ENCODE measurements around the gene TRAIP.

The TRAIP gene

DNA sequence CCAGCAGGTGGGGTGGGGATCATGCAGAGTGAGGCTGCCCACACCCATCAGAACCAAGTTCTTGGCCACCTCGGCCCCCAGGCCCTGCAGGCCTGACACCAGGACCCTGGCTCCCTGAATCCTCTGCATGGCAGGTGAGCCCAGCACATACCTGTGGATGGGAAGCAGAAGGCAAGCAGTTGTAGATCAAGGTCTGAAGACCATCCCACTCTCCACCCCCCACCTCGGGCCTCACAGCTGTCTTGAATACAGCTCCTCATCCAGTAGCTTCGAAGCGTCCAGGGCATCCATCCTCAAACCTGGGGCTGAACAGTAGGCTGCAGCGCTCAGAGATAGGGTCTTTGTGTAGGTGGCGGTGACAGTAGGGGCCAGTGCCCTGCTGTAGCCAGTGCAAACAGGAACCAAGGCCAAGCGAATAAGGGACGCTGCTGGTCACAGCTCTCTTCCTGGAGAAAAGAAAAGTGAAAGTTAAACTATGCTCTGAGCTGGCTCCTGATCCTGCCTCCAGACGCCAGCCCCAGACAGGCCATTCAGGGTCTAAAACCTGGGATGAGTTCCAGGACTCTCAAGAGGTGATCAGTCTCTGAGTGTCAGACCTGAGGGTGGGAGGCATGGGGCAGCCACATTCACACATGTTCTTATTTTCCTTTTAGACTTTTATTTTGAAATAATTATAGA is 42.7 kb downstream of the TRAIP start, which contains the start of gene UBA7:
Gene UBA7, minus strand, starts transcription at position 457 of the 678 bp plus-strand sequence. Its CDS starts 166 bp downstream, at position 291.
- DNase-seq = peak; percentile 67

GRCh38 chr3:49812916-49813496 is 43.4 kb downstream of the TRAIP start:
- no peak for DNase-seq

- no peak for DNase-seq
Observed at GRCh38 chr3:49807431-49808114, 48.8 kb downstream of the TRAIP start.

- no peak for DNase-seq
Observed at GRCh38 chr3:49806850-49807249, 49.5 kb downstream of the TRAIP start.

DNA sequence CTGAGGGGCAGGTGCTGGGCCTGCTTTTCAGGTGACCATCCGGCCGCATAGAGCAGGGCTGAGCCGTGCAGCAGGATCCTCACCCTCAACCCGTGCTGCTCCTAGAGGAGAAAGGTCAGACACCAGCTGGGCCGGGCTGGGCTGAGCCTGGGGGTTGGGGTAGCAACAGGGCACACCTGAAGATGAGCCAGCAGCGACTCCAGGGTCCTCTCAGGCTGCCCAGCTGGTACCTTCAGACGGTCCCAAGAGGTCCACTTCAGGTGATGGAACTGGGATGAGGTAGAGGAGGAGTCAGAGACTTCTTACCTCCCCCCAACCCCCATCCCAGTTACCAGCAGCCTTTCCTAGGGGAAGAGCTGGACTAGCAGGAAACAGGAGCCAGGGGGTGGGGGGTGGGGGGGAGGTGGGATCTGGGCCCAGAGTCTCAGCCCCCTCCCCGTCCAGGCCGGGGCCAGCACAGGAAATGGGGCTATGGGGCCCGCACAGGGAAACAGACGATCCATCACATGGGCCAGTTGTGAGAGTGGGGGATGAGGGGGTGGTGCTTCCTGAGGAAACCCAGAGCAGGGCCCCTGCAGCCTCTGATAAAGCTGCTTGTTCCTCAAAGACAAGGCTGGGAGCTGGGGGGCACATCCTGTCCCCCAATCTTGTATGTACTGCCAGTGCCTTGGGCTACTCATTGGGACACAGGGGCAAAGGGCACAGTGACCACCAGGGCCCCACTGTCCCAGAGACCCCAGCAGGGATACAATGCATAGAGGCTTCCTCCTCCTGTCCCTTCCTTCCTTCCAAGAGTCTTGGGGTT is 50.3 kb downstream of the TRAIP start:
- DNase-seq = peak; percentile 79

GRCh38 chr3:49805367-49805782 is 51.0 kb downstream of the TRAIP start:
- DNase-seq = peak; percentile 30

DNA sequence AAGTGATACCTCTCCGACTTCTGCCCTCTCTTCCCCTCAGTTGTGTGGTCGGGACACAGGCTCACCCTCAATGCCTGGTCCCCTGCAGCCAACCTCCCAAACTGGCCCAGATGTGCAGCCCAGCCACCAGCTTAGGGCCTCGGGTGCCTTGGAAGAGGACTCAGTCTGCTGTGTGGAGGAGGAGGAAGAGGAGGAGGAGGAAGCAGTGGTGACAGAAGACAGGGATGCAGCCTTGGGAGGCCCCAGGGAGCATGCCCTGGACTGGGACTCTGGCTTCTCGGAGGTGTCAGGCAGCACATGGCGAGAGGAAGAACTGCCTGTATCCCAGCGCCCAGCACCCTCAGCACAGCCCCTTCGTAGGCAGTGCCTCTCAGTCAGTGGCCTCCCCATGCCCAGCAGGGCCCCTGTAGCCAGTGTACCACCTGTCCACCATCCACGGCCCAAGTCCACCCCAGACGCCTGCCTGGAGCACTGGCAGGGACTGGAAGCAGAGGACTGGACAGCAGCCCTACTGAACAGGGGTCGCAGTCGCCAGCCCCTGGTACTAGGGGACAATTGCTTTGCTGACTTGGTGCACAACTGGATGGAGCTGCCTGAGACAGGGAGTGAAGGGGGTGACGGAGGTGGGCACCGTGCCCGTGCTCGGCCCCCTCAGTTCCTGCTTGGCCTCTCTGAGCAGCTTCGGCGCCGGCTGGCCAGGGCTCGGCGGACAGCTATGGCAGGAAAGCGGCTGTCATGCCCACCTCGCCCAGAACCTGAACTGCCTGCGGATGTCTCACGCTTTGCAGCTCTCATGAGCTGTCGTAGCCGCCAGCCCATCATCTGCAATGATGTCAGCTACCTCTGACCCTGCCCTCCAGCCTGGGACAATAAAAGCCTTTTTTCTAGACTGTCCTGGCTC is 52.0 kb downstream of the TRAIP start:
- DNase-seq = peak; percentile 23

- peak; percentile 71 for DNase-seq
Observed at GRCh38 chr3:49803465-49804140, 52.8 kb downstream of the TRAIP start.

- peak; percentile 89 for DNase-seq
Observed at GRCh38 chr3:49802719-49803464, 53.5 kb downstream of the TRAIP start, which contains the start of gene INKA1. Gene INKA1 (plus strand): TSS chr3:49803261. CDS start chr3:49803393, 132 bp downstream.

DNA sequence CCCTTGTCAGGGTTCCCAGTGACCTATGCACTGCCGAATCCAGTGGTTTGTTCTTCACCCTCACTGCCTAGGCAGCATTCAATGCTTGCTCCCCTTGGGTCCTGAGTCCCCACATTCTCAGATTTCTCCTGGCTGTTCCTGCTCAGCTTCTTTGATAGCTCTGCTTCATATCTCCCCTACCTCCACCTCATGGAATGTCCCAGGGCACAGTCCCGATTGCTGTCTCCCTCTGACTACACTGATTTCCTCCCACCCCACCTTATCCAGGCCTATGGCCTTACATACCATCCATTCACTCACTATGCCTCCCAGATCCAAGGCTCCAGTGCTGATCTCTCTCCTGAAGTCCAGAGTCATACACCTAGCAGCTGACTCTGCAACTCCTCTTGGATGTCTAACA is 55.2 kb downstream of the TRAIP start:
- no peak for DNase-seq

- DNase-seq = peak; percentile 52
Observed at GRCh38 chr3:49799761-49800160, 56.6 kb downstream of the TRAIP start, which contains the start of gene CDHR4. Gene CDHR4 (minus strand): TSS chr3:49799873. CDS start chr3:49799812, 61 bp downstream.

GRCh38 chr3:49799105-49799504 is 57.3 kb downstream of the TRAIP start:
- no peak for DNase-seq

DNA sequence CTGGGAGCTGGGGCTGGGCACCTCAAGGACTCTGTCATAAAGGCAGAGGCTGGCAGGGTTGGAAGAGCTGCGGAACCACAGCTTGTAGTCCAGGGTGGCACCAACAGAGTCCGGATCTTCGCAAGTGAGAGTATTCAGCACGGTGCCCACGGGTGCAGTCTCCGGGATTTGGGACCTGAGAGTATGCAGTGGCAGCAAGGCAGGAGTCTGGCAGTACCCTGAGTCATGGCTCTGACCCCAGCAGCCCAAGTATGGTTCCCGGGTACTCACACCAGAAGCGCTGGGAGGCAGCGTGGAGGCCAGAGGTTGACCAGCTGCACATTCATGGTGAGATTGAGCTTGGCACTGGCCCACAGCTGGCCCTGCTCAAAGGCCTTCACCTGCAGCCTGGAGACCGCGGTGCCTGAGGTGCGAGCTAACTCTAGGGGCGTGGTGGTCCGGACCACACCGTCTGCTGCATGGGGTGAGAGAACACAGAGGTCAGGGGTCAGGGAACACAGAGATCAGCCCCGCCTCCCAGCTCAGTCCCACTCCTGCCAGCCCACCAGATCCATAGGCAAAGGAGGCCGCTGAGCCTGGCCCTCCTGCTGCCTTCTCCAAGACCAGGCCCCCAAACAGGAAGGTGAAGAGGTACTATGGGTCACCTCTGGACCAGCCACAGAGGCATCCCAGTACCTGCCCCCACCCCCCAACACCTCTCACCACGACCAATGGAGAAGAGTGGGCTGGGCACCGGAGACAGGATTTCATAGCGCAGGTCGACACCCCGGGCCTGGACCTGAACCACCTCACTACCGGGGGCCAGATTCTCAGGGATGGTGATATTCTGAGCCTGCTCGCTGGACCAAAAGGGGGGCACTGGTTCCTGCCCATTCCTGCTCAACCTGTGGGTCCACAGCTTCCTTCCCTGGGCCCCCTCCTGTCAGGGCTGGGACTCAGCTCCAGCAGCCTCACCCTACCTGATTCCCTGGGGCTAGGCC is 61.1 kb downstream of the TRAIP start:
- no peak for DNase-seq

- DNase-seq = no peak
Observed at GRCh38 chr3:49794431-49794830, 61.9 kb downstream of the TRAIP start.

- no peak for DNase-seq
Observed at GRCh38 chr3:49793486-49794085, 62.8 kb downstream of the TRAIP start.

GRCh38 chr3:49792371-49793150 is 63.8 kb downstream of the TRAIP start:
- no peak for DNase-seq

GRCh38 chr3:49791571-49791970 is 64.8 kb downstream of the TRAIP start:
- no peak for DNase-seq
